Measurements from ENCODE around the gene ZFPM1. TPM values are rescaled to one million over a fixed set of nuclear protein-coding genes. Genes with fewer than 3 reads are reported as not detected.
"Not testable (repeated sequence)": the region's sequence is repeated elsewhere in the genome, so short reads cannot be mapped to it uniquely, and the experiment has no call there.

Gene ZFPM1
- polyA plus RNA-seq, 3 donors = 1.8 to 5.9 (median 3.6) TPM

DNA sequence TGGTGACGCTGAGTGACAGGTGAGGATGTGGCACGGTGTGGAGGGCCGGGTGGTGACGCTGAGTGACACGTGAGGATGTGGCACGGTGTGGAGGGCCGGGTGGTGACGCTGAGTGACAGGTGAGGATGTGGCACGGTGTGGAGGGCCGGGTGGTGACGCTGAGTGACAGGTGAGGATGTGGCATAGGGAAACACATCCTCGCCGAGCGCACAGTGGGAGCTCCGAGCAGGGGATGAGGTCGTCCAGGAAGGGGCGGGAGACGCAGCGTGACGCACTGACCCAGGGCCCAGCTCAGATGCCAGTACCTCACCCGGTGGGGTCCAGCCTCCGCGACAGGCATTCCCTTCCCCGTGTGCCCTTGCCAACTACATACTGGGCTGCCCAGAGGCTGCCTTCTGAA is 17.6 kb downstream of the ZFPM1 start:
- WGBS, 3 donors = 75 to 84% (median 79%) methylated on average over 23 of the region's 24 CpGs
- H3K27ac ChIP-seq (ENCODE audit: low read depth, low read length) = not testable (repeated sequence)

DNA sequence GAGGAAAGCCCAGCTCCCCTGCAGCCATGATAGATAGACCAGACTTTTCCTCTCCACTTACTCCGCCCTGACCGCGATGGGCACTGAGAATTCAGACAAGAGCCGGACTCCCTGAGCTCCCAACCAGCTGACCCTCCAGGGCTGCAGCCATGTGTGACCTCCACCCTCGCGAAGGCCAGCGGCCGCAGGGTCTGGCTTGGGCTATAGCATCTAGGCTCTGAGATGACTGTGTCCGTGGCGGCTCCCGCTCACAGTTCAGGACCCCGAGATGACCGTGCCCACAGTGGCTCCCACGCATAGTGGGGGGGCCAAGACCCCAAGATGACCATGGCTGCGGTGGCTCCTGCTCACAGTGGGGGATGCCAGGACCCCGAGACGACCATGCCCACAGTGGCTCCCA is 18.0 kb downstream of the ZFPM1 start:
- 85 to 92% (median 91%) methylated on average over 17 of the region's 17 CpGs for WGBS, 3 donors
- H3K27ac ChIP-seq (ENCODE audit: low read depth, low read length) = no peak overlapping the region

DNA sequence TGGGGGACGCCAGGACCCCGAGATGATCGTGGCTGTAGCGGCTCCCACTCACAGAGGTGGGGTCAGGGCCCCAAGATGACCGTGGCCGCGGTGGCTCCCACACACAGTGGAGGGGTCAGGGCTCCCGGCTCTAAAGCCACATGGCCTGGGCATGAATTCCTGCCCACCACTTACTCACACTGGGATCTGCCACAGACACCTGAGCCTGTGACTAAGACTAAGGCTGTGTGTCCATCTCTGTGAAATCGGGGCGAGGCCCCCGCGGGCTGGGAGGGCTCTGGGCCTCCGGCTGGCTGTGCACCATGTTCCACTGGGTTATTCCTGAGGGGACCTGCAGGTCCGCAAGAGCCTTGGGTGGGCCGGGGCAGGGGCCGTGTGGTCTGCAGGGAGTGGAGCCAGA is 18.5 kb downstream of the ZFPM1 start:
- 85 to 88% (median 86%) methylated on average over 16 of the region's 16 CpGs for WGBS, 3 donors
- H3K27ac ChIP-seq (ENCODE audit: low read depth, low read length) = no peak overlapping the region

GRCh38 chr16:88472069-88472468 is 19.0 kb downstream of the ZFPM1 start:
- no peak overlapping the region for H3K27ac ChIP-seq (ENCODE audit: low read depth, low read length)
- 57 to 61% (median 60%) methylated on average over 11 to 12 of the region's 12 CpGs for WGBS, 3 donors

- no peak overlapping the region for H3K27ac ChIP-seq (ENCODE audit: low read depth, low read length)
- 58 to 83% (median 60%) methylated on average over 22 of the region's 22 CpGs for WGBS, 3 donors
Measured at GRCh38 chr16:88472637-88473205, 19.6 kb downstream of the ZFPM1 start.

- H3K27ac ChIP-seq (ENCODE audit: low read depth, low read length) = no peak overlapping the region
- 48 to 55% (median 53%) methylated on average over 40 to 43 of the region's 43 CpGs for WGBS, 3 donors
Measured at GRCh38 chr16:88473666-88474534, 20.8 kb downstream of the ZFPM1 start.

DNA sequence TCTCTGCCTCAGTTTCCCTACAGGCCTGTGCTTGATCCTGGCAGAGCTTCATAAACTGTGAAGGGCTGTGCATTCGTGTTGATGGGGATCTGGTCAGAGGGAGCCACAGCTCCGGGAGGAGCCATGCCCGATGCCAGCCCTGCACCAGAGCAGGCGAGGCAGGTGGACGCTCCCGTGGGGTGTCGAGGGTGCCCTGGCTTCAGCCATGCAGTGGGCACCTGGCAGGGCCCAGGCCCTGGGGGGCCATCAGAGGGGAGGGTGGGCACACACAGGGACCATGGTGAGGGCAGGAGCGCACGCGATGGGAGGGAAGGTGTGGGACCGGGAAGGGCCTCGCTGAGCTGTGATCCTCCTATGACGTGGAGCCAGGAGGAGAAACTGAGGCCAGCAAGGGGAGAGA is 22.0 kb downstream of the ZFPM1 start:
- H3K27ac ChIP-seq (ENCODE audit: low read depth, low read length) = no peak overlapping the region
- WGBS, 3 donors = 72 to 92% (median 88%) methylated on average over 13 of the region's 13 CpGs

DNA sequence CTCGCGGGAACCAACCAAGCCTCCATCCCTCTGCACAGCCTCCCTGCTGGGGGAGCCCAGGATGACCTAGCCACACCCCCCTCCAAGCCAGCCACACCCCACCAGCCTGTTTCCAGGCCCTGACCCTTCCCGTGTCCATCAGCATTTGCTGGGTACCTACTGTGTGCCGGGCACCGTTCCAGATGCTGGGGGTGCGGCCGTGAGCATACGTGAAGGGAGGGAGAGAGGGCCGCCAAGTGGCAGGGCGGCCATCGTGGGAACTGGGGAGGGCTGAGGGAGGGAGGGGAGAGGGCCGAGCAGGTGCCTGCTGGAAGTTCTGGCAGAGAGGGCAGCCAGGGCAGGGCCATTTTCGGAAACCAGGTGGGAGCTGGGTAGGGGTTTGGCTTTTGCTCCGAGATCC is 23.1 kb downstream of the ZFPM1 start:
- no peak overlapping the region for H3K27ac ChIP-seq (ENCODE audit: low read depth, low read length)
- 37 to 82% (median 77%) methylated on average over 14 of the region's 14 CpGs for WGBS, 3 donors

GRCh38 chr16:88476817-88477397 is 23.8 kb downstream of the ZFPM1 start:
- no peak overlapping the region for H3K27ac ChIP-seq (ENCODE audit: low read depth, low read length)
- 64 to 94% (median 89%) methylated on average over 26 of the region's 26 CpGs for WGBS, 3 donors

DNA sequence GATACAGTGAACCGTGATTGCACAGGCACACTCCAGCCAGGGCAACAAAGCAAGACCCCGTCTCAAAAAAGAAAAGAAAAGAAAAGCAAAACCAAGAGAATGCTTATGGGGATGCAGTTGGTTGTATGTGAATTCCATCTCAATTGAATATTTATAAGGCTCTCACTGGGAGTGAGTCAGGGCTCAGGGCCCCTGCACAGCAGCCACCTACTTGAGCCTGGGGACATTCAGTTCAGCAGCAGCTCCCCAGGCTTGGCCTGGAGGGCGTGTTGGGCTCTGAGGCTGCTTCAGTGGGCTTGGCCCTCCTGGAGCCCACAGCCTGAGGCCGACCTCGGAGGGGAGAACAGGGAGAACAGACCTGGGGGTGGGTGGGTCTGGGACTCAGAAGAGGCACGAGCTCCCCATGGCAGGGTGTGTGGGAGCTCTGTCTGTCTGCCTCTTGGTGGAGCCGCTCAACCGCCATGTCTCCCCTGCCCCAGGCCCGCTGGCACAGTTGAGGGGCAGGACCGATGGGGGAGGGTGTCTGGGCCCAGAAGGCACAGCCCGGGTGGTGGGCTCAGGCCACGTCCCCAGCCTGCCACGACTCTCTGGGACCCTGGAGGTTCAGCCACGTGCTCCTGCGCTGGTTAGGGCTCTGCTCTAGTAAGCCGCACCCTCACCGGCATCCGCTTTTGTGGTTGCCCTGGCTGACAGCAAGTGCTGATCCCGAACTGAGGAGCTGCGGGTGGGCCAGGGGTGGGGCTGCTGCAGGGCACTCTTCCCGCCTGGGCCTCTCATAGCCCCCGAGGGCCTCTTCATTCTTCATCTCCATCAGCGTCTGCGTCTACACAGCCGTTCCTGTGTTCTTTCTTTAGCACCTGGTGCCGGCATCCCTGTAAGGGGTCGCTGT is 24.8 kb downstream of the ZFPM1 start:
- WGBS, 3 donors = 63 to 70% (median 68%) methylated on average over 25 to 27 of the region's 27 CpGs
- H3K27ac ChIP-seq (ENCODE audit: low read depth, low read length) = no peak overlapping the region

GRCh38 chr16:88478889-88479792 is 26.1 kb downstream of the ZFPM1 start:
- 37 to 81% (median 75%) methylated on average over 34 to 39 of the region's 39 CpGs for WGBS, 3 donors

GRCh38 chr16:88479793-88480760 is 27.0 kb downstream of the ZFPM1 start:
- WGBS, 3 donors = 43 to 64% (median 55%) methylated on average over 23 to 28 of the region's 28 CpGs
- H3K27ac ChIP-seq (ENCODE audit: low read depth, low read length) = no peak overlapping the region

More at GRCh38 chr16:88478889-88479792, 26.1 kb downstream of the ZFPM1 start:
- H3K27ac ChIP-seq (ENCODE audit: low read depth, low read length) = no peak overlapping the region

DNA sequence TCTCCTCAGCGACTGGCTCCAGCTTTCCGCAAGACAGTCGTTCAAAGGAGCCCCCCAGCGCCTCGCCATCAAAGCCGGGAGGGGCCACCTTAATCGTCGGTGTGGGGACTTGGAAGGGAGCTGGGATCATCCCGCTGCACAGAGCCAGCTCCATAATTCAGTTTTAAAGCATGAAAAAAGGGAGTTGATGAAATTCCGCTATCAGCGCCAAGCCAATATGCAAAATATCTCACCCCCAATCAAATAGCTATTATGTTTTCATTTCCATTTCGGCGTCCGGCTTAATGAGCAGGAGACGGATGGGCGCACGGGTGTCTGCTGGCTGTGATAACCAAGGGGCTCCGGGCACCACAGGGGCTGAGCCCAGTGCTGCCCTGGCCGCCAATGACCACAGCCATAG is 27.7 kb downstream of the ZFPM1 start:
- H3K27ac ChIP-seq (ENCODE audit: low read depth, low read length) = no peak overlapping the region
- WGBS, 3 donors = 53 to 77% (median 74%) methylated on average over 19 of the region's 19 CpGs

DNA sequence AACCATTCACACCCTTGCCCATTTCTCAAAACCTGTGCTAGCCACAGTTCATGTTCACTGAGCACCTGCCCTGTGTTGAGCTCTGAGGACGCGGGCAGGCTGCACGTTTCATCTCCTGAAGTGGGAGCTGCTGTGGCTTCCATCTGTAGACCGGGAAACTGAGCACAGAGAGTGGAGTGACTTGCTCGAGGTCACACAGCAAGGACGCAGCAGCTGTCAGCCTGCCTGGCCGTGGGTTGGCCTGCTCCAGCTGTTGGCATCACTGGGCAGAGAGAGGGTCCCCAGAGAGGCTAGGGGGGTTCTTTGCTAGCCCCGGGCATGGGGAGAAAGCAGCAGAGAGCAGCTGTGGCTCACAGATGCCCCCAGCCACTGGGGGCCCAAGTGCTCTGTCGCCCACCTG is 28.8 kb downstream of the ZFPM1 start:
- WGBS, 3 donors = 53 to 91% (median 88%) methylated on average over 9 of the region's 9 CpGs
- H3K27ac ChIP-seq (ENCODE audit: low read depth, low read length) = no peak overlapping the region

GRCh38 chr16:88482630-88483391 is 29.7 kb downstream of the ZFPM1 start:
- WGBS, 3 donors = 52 to 83% (median 79%) methylated on average over 22 of the region's 22 CpGs

GRCh38 chr16:88483392-88483641 is 30.2 kb downstream of the ZFPM1 start:
- no peak overlapping the region for H3K27ac ChIP-seq (ENCODE audit: low read depth, low read length)
- WGBS, 3 donors = 64 to 82% (median 81%) methylated on average over 7 to 8 of the region's 8 CpGs

More at GRCh38 chr16:88482630-88483391, 29.7 kb downstream of the ZFPM1 start:
- no peak overlapping the region for H3K27ac ChIP-seq (ENCODE audit: low read depth, low read length)

All from adipose tissue (tissue), 3 donors.